Measurements from ENCODE around the gene FEZ2.

DNA sequence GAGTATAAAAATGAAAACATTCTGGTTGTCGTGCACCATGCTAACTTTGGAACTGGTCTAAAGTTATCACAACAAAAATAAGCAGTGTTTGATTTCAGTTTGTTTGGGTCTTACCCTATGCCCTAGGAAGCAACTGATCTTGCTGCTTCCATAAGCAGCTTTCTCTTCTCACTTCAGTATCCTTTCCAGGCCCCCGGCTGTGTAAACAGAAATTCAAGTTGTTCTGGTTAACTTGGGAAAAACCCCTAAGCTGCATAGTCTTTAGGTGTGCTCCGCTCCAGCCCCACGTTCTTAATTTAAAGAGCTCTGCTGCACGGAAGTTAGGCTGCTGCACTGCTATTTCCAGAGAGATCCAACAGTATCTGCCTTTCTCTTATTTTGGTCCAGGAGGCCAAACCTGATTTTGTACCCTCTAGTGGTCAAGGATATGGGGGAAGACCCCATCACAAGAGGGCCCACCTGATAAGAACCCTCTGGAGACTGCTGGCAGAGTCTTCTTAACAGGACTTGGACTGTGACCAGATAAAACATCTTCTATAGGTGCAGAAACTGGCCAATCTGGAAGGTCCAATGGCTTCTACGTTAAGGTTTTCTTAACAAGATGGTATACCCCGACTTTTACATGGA, 69.1 kb downstream of the FEZ2 start:
- TF ChIP-seq, protein P1, sequence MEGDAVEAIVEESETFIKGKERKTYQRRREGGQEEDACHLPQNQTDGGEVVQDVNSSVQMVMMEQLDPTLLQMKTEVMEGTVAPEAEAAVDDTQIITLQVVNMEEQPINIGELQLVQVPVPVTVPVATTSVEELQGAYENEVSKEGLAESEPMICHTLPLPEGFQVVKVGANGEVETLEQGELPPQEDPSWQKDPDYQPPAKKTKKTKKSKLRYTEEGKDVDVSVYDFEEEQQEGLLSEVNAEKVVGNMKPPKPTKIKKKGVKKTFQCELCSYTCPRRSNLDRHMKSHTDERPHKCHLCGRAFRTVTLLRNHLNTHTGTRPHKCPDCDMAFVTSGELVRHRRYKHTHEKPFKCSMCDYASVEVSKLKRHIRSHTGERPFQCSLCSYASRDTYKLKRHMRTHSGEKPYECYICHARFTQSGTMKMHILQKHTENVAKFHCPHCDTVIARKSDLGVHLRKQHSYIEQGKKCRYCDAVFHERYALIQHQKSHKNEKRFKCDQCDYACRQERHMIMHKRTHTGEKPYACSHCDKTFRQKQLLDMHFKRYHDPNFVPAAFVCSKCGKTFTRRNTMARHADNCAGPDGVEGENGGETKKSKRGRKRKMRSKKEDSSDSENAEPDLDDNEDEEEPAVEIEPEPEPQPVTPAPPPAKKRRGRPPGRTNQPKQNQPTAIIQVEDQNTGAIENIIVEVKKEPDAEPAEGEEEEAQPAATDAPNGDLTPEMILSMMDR (IDR thresholded peaks at IDR 0.05) = no peak
- TF ChIP-seq POLR2AphosphoS5 (IDR thresholded peaks at IDR 0.05) (no peak), POLR2A (IDR thresholded peaks at IDR 0.05) (no peak)
